GM10266 (cell line): ENCODE data around the gene MXRA7.
A peak's percentile ranks its signal among the peaks of the same experiment; 100 is the strongest.

Source experiments
- DNase-seq: peaks from one replicate; pipeline ENCODE4 v3.0.0; 2012; ENCODE audit errors: extremely low spot score
- CTCF ChIP-seq: IDR thresholded peaks from 2 replicates; pipeline ENCODE4 v1.5.1; 2012; ENCODE audit warnings: mild to moderate bottlenecking, low read depth; ENCODE audit not compliant: control insufficient read depth, insufficient read depth; ENCODE audit errors: missing control alignments

The MXRA7 gene

GRCh38 chr17:76710863-76711611 lies at the start of gene MXRA7:
MXRA7 (minus strand) TSS chr17:76710965; CDS start chr17:76710946, 19 bp downstream.
- no peak for TF ChIP-seq CTCF
- peak; percentile 83 for DNase-seq

DNA sequence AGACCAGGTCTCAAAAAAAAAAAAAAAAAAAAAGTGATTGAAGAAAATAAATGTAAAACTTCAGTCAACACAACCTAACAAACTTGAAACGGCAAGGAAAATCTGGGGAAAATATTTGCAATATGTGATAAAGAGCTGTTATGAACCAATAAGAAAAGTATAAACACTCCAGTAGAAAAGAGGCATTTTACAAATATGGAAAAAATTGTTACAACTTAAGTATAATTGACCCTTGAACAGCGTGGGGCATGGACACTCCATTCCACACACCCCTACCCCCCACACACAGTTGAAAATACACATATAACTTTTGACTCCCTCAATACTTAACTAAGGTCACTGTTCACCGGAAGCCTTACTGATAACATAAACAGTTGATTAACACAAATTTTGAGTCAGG lies 47.8 kb upstream of the MXRA7 start:
- TF ChIP-seq CTCF, result no peak
- no peak for DNase-seq

DNA sequence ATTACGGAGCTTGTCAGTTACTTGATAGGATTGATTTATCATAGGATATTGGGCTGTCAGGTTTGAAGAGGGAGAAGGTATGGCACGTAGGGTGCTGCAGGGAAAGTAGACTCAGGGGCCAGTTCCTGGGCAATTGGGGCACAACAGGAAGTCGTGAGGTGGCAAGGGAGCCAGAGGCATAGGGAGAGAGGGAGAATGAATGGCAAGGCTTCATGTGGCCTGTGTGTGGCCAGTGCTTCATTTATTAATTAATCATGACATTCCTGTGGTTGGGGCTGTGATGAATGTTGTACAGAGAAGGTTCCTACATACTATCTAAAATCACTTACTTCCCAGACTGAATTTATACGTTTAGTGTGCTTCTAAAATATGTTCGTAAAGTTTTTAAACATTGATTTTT lies 46.5 kb upstream of the MXRA7 start:
- TF ChIP-seq CTCF, result no peak
- DNase-seq, result no peak

DNA sequence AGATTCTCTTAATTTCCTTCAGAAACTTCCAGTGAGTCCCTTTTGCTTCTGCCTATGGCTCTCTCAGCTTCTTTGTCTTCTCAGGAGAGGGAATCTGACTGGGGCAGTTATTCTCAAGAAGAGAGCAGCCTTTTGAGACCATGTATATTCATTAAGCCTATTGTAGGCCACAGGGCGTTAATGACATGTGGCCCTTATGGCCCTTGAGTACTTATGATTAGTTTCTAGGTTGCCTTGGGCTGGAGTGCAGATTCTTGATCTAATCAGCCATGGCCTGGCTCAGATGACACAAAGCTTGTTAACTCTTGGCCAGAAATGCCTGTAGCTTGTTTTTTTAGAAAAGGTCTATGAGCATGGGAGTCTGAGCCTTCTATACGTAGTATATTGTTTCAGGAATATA lies 44.5 kb upstream of the MXRA7 start:
- no peak for TF ChIP-seq CTCF
- no peak for DNase-seq

GRCh38 chr17:76753061-76753961 lies 42.5 kb upstream of the MXRA7 start:
- DNase-seq, result no peak
- no peak for TF ChIP-seq CTCF

DNA sequence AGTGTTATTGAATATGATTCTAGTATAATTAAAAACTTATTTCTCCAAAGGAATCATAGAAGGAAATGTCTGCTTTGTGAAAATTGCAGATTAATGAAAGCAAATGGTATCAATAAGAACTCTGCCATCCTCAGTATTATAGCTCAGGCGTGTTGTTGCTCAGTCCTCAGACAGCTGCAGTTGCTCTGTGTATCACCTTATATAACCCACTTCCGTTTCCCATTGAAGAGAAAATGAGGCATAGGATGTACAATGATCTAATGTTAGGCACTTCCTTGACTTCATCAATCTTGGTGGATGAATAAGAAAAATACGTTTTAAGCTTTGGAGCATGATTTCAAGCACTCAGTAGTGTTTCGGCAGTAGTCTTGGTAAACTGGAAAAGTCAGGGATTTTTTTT lies 41.2 kb upstream of the MXRA7 start:
- no peak for DNase-seq
- TF ChIP-seq CTCF, result no peak
